GM21526 (cell line): ENCODE results near the gene MRPL46.
"Not testable (repeated sequence)": the region's sequence is repeated elsewhere in the genome, so short reads cannot be mapped to it uniquely, and the experiment has no call there.

Experiments
- ATAC-seq: cut with Tn5 transposase; IDR thresholded peaks from one replicate; pipeline ENCODE4 v1.9.1; 2021; ENCODE audit warnings: moderate library complexity; ENCODE audit not compliant: unreplicated experiment, low FRiP score

MRPL46 gene

GRCh38 chr15:88480981-88481380, 13.8 kb upstream of the MRPL46 start:
- no peak for ATAC-seq

- ATAC-seq, result no peak
Observed at GRCh38 chr15:88479169-88479568, 12.0 kb upstream of the MRPL46 start.

GRCh38 chr15:88477904-88478303, 10.7 kb upstream of the MRPL46 start:
- no peak for ATAC-seq

GRCh38 chr15:88477126-88477525, 9.9 kb upstream of the MRPL46 start:
- ATAC-seq, result no peak

- ATAC-seq, result peak; percentile 43
Observed at GRCh38 chr15:88476635-88477060, 9.5 kb upstream of the MRPL46 start.

- ATAC-seq, result not testable (repeated sequence)
Observed at GRCh38 chr15:88473661-88474293, 6.6 kb upstream of the MRPL46 start.

- no peak for ATAC-seq
Observed at GRCh38 chr15:88472225-88472624, 5.0 kb upstream of the MRPL46 start.

GRCh38 chr15:88470625-88471372, 3.6 kb upstream of the MRPL46 start:
- ATAC-seq, result no peak

- no peak for ATAC-seq
Observed at GRCh38 chr15:88469321-88469720, 2.1 kb upstream of the MRPL46 start.

- not testable (repeated sequence) for ATAC-seq
Observed at GRCh38 chr15:88468721-88469120, 1.5 kb upstream of the MRPL46 start.

- peak; percentile 16 for ATAC-seq
Observed at GRCh38 chr15:88467935-88468528, 844 bp upstream of the MRPL46 start.

GRCh38 chr15:88465633-88466224, 1.5 kb downstream of the MRPL46 start:
- ATAC-seq, result no peak

- ATAC-seq, result no peak
Observed at GRCh38 chr15:88463870-88464532, 3.2 kb downstream of the MRPL46 start.

GRCh38 chr15:88456733-88457132, 10.5 kb downstream of the MRPL46 start:
- ATAC-seq, result no peak

- ATAC-seq, result peak; percentile 79
Observed at GRCh38 chr15:88454867-88455810, 12.0 kb downstream of the MRPL46 start.

GRCh38 chr15:88454236-88454635, 13.0 kb downstream of the MRPL46 start:
- ATAC-seq, result no peak

GRCh38 chr15:88453651-88454050, 13.5 kb downstream of the MRPL46 start:
- ATAC-seq, result no peak

GRCh38 chr15:88450125-88450798, 16.9 kb downstream of the MRPL46 start:
- ATAC-seq, result no peak

- ATAC-seq, result no peak
Observed at GRCh38 chr15:88449581-88449980, 17.6 kb downstream of the MRPL46 start.
